ENCODE data around the gene GATAD1.

Gene GATAD1

DNA sequence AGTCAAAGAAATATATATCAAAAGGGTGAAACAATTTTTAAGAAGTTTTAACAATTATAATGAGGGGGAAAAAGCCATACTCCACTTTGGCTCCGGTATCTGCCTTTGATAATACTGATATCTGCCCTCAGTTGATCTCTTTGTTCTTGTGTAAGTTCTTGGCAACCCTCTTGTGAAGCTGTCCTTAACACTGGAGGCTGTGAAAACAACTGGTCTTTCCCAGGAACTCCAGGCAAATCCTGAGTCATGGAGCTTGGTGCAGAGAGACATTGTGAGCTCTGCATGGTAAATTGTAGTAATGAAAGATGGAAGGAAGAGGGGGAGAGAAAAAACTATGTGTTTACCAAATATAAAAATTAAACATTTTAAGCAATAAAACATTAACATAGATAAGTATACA lies 42.4 kb downstream of the GATAD1 start:
- Histone ChIP-seq H3K27me3 (ENCODE audit: control insufficient read depth, insufficient read depth, low read length) (no peaks in the 10 kb centered on the region), H3K9ac (ENCODE audit: low read length) (no peak overlapping the region), H3K4me1 (ENCODE audit: control insufficient read depth, low read depth, low read length) (no peaks in the 10 kb centered on the region), H3K4me3 (ENCODE audit: low read length) (no peak overlapping the region), H3K27ac (ENCODE audit: low read length) (no peak overlapping the region), H3K9me3 (ENCODE audit: control insufficient read depth, low read depth, low read length) (no peaks in the 10 kb centered on the region), H3K36me3 (ENCODE audit: control insufficient read depth, low read depth, low read length) (peaks cover 69% of the 10 kb centered on the region)

DNA sequence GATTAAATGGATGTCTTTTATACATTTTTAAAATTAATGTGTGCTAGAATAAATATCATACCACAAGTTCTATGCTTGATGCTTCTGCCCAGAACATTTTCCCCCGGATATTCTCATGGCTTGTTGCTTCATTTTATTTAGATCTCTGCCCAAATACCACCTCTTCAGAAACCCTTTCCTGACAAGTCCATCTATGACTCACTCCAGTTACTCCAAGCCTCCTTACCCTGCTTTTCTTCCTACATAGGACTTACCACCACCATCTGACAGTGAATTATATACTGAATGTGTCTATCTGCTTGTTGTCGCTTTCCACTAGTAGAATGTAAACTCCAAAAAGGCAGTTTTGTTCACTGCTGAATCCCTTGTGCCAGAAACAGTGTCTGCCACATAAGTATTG lies 49.6 kb downstream of the GATAD1 start:
- Histone ChIP-seq H3K9me3 (ENCODE audit: control insufficient read depth, low read depth, low read length) (no peaks in the 10 kb centered on the region), H3K27ac (ENCODE audit: low read length) (no peak overlapping the region)

DNA sequence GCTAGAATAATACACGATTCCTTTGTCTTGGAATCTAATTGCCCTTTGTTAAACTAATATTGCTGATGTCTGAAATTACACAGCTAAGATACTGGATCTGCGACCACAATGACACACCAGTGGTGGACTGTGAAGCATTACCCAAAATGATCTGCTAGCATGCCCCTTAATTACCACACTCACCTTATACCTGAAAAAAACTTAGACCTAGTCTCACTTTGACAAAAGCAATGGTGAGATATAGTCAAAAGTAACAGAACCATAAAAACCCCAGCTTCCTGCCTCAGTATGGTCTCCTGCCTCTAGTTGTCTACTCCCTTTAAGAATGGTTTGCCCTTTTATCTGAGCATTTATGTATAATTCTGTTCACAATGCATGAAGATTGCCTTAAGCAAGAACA lies 51.3 kb downstream of the GATAD1 start:
- Histone ChIP-seq H3K27me3 (ENCODE audit: control insufficient read depth, insufficient read depth, low read length) (no peaks in the 10 kb centered on the region), H3K4me3 (ENCODE audit: low read length) (no peak overlapping the region), H3K27ac (ENCODE audit: low read length) (no peak overlapping the region), H3K9ac (ENCODE audit: low read length) (no peak overlapping the region), H3K4me1 (ENCODE audit: control insufficient read depth, low read depth, low read length) (no peaks in the 10 kb centered on the region), H3K36me3 (ENCODE audit: control insufficient read depth, low read depth, low read length) (peaks cover 44% of the 10 kb centered on the region), H3K9me3 (ENCODE audit: control insufficient read depth, low read depth, low read length) (no peaks in the 10 kb centered on the region)

More for the DNA sequence above, 49.6 kb downstream of the GATAD1 start:
- Histone ChIP-seq H3K27me3 (ENCODE audit: control insufficient read depth, insufficient read depth, low read length) (no peaks in the 10 kb centered on the region), H3K36me3 (ENCODE audit: control insufficient read depth, low read depth, low read length) (peaks cover 49% of the 10 kb centered on the region), H3K4me1 (ENCODE audit: control insufficient read depth, low read depth, low read length) (no peaks in the 10 kb centered on the region), H3K9ac (ENCODE audit: low read length) (no peak overlapping the region), H3K4me3 (ENCODE audit: low read length) (no peak overlapping the region)

DNA sequence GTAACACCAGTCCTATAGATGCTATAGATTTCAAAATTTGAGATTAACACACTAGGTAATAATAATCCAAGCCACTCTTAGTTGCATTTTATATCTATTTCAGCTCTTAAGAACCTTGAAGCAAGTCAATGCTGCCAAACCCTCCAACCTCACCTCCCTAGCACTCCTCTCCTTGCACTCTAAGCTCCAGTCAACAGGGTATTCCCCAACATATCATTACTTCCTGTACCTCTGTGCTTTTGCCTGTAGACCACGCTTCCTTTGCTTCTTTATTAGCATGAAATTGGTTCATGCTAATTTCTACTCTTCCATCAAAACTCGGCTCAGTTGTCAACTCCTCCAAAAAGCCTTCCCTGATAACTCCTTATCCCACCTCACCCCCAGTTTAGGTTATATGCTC lies 56.5 kb downstream of the GATAD1 start:
- H3K9me3 ChIP-seq (ENCODE audit: control insufficient read depth, low read depth, low read length), result no peaks in the 10 kb centered on the region
- H3K4me3 ChIP-seq (ENCODE audit: low read length), result no peak overlapping the region
- peaks cover 31% of the 10 kb centered on the region for H3K36me3 ChIP-seq (ENCODE audit: control insufficient read depth, low read depth, low read length)
- no peaks in the 10 kb centered on the region for H3K27me3 ChIP-seq (ENCODE audit: control insufficient read depth, insufficient read depth, low read length)
- H3K4me1 ChIP-seq (ENCODE audit: control insufficient read depth, low read depth, low read length), result no peaks in the 10 kb centered on the region
- no peak overlapping the region for H3K27ac ChIP-seq (ENCODE audit: low read length)
- H3K9ac ChIP-seq (ENCODE audit: low read length), result no peak overlapping the region

DNA sequence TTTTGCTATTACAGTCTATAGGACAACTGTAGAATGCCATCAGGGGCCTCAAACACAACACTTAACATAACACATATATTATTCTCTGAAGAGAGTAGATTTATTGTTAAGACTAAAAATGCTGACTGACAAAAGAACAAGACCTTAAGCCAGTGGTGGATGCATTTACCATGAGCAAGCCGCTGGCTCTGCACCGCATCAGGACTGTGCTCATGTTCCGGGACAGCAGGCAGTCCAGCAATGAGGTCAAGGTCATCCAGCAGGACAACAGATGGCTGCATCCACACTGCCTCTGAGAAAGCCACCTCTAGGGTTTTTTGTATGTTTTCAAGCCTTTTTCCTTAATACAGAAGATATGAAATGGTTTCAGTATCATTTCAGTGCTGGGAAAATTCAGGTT lies 57.3 kb downstream of the GATAD1 start:
- H3K27ac ChIP-seq (ENCODE audit: low read length), result no peak overlapping the region
- H3K9ac ChIP-seq (ENCODE audit: low read length), result no peak overlapping the region
- H3K27me3 ChIP-seq (ENCODE audit: control insufficient read depth, insufficient read depth, low read length), result no peaks in the 10 kb centered on the region
- no peaks in the 10 kb centered on the region for H3K4me1 ChIP-seq (ENCODE audit: control insufficient read depth, low read depth, low read length)
- no peaks in the 10 kb centered on the region for H3K9me3 ChIP-seq (ENCODE audit: control insufficient read depth, low read depth, low read length)
- peaks cover 27% of the 10 kb centered on the region for H3K36me3 ChIP-seq (ENCODE audit: control insufficient read depth, low read depth, low read length)
- no peak overlapping the region for H3K4me3 ChIP-seq (ENCODE audit: low read length)

DNA sequence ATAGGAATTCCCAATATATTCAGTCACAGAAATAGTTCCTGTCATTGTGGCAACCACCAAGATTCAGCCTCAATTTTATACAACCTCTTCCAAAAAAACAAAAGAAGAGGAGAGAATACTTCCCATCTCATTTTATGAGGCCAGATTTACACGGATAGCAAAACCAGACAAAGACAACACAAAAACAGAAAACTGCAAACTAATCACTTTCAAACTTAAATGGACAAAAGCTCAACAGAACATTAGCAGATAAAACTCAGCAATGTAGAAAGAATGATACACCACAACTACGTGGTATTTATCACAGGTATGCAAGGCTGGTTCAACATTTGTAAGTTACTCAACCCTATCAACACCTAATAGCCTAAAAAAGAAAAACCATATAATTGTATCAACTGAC lies 59.1 kb downstream of the GATAD1 start:
- no peak overlapping the region for H3K27ac ChIP-seq (ENCODE audit: low read length)
- H3K27me3 ChIP-seq (ENCODE audit: control insufficient read depth, insufficient read depth, low read length), result no peaks in the 10 kb centered on the region
- no peak overlapping the region for H3K4me3 ChIP-seq (ENCODE audit: low read length)
- peaks cover 16% of the 10 kb centered on the region for H3K36me3 ChIP-seq (ENCODE audit: control insufficient read depth, low read depth, low read length)
- no peaks in the 10 kb centered on the region for H3K9me3 ChIP-seq (ENCODE audit: control insufficient read depth, low read depth, low read length)
- H3K9ac ChIP-seq (ENCODE audit: low read length), result no peak overlapping the region
- H3K4me1 ChIP-seq (ENCODE audit: control insufficient read depth, low read depth, low read length), result no peaks in the 10 kb centered on the region

DNA sequence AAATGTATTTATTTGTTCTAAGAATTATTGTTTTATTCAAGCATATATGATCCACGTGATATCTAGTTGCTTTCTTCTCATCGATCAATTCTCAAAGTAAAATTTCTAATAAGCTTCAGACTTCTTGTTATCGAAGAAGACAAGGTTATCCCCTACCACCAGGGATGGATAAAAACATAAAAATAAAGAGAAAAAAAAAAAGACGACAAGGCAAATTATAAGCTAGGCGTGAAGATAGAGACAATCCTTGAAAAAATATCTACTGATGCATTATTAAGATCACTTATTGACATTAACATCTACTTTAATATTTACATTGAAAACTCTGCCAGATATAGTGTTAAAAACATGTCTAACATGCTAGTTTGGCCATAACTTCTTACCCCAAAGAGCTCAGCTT lies 61.7 kb downstream of the GATAD1 start:
- peaks cover 4% of the 10 kb centered on the region for H3K36me3 ChIP-seq (ENCODE audit: control insufficient read depth, low read depth, low read length)
- H3K4me1 ChIP-seq (ENCODE audit: control insufficient read depth, low read depth, low read length), result no peaks in the 10 kb centered on the region
- no peaks in the 10 kb centered on the region for H3K9me3 ChIP-seq (ENCODE audit: control insufficient read depth, low read depth, low read length)
- H3K27ac ChIP-seq (ENCODE audit: low read length), result no peak overlapping the region
- no peak overlapping the region for H3K9ac ChIP-seq (ENCODE audit: low read length)
- H3K27me3 ChIP-seq (ENCODE audit: control insufficient read depth, insufficient read depth, low read length), result no peaks in the 10 kb centered on the region
- H3K4me3 ChIP-seq (ENCODE audit: low read length), result no peak overlapping the region
